Measurements from ENCODE around the gene RBM43. TPM values are rescaled to one million over a fixed set of nuclear protein-coding genes. Genes with fewer than 3 reads are reported as not detected.

RBM43 gene
- total RNA-seq, 4 donors from 2014 or later, result 3.1 to 5.2 (median 3.9) TPM

GRCh38 chr2:151275291-151275690 lies 13.6 kb upstream of the RBM43 start:
- 92 to 96% methylated on average over 7 of the region's 7 CpGs for WGBS, 2 donors (ENCODE audit: low coverage in 1 of 2)
- intact Hi-C loops (cut with DNase I; ENCODE audit: low total_unique reads), result no loop called here
- Histone ChIP-seq H3K9me3 (no peaks in the 10 kb centered on the region), H3K4me3 (no peak overlapping the region), H3K36me3 (peaks cover 0 to 51% (median 11%) of the 10 kb centered on the region in 4 donors), H3K27ac (no peak overlapping the region), H3K27me3 (no peaks in the 10 kb centered on the region), H3K4me1 (no peaks in the 10 kb centered on the region)
- no peak for DNase-seq
- in situ Hi-C loops (cut with MboI; ENCODE audit: low pct_ligation_motif_present in 1 of 4, low pct_unique_long_range_greater_than_20kb in 1 of 4, low sequenced_read_pairs in 3 of 4), result no loop called here
- TF ChIP-seq EP300 (IDR thresholded peaks at IDR 0.05; ENCODE audit: low read depth), result no peak
- no peak for TF ChIP-seq POLR2AphosphoS5 (IDR thresholded peaks at IDR 0.05)
- no peak for TF ChIP-seq CTCF (IDR thresholded peaks at IDR 0.05)
- no peak for TF ChIP-seq POLR2A (IDR thresholded peaks at IDR 0.05)

GRCh38 chr2:151271824-151272223 lies 10.2 kb upstream of the RBM43 start:
- H3K27ac ChIP-seq, result no peak overlapping the region
- no peak overlapping the region for H3K4me3 ChIP-seq
- intact Hi-C loops (cut with DNase I; ENCODE audit: low total_unique reads) (no loop called here), in situ Hi-C loops (cut with MboI; ENCODE audit: low pct_ligation_motif_present in 1 of 4, low pct_unique_long_range_greater_than_20kb in 1 of 4, low sequenced_read_pairs in 3 of 4) (no loop called here)
- H3K36me3 ChIP-seq, result peaks cover 0 to 42% (median 9%) of the 10 kb centered on the region in 4 donors
- no peaks in the 10 kb centered on the region for H3K27me3 ChIP-seq
- no peaks in the 10 kb centered on the region for H3K9me3 ChIP-seq
- TF ChIP-seq EP300 (IDR thresholded peaks at IDR 0.05; ENCODE audit: low read depth), result no peak
- no peak for TF ChIP-seq POLR2AphosphoS5 (IDR thresholded peaks at IDR 0.05)
- TF ChIP-seq POLR2A (IDR thresholded peaks at IDR 0.05), result no peak
- no peak for TF ChIP-seq CTCF (IDR thresholded peaks at IDR 0.05)
- DNase-seq, result no peak
- H3K4me1 ChIP-seq, result no peaks in the 10 kb centered on the region

- no peaks in the 10 kb centered on the region for H3K4me1 ChIP-seq
- no peak overlapping the region for H3K4me3 ChIP-seq
- no peaks in the 10 kb centered on the region for H3K27me3 ChIP-seq
- TF ChIP-seq EP300 (IDR thresholded peaks at IDR 0.05; ENCODE audit: low read depth) (no peak), POLR2A (IDR thresholded peaks at IDR 0.05) (no peak), POLR2AphosphoS5 (IDR thresholded peaks at IDR 0.05) (no peak)
- intact Hi-C loops (cut with DNase I; ENCODE audit: low total_unique reads), result no loop called here
- no peaks in the 10 kb centered on the region for H3K9me3 ChIP-seq
- H3K36me3 ChIP-seq, result peaks cover 0 to 29% (median 7%) of the 10 kb centered on the region in 4 donors
- no peak for DNase-seq
- 71 to 82% methylated on average over 3 of the region's 3 CpGs for WGBS, 2 donors (ENCODE audit: low coverage in 1 of 2)
- no peak overlapping the region for H3K27ac ChIP-seq
- in situ Hi-C loops (cut with MboI; ENCODE audit: low pct_ligation_motif_present in 1 of 4, low pct_unique_long_range_greater_than_20kb in 1 of 4, low sequenced_read_pairs in 3 of 4), result no loop called here
These were observed 8.3 kb upstream of the RBM43 start for GRCh38 chr2:151269798-151270568.

GRCh38 chr2:151268085-151268484 lies 6.4 kb upstream of the RBM43 start:
- Histone ChIP-seq H3K27ac (no peak overlapping the region), H3K4me3 (no peak overlapping the region), H3K4me1 (no peaks in the 10 kb centered on the region), H3K36me3 (peaks cover 0 to 20% (median 6%) of the 10 kb centered on the region in 4 donors), H3K27me3 (no peaks in the 10 kb centered on the region), H3K9me3 (no peaks in the 10 kb centered on the region)
- no peak for TF ChIP-seq POLR2A (IDR thresholded peaks at IDR 0.05)
- no peak for TF ChIP-seq POLR2AphosphoS5 (IDR thresholded peaks at IDR 0.05)
- no peak for TF ChIP-seq CTCF (IDR thresholded peaks at IDR 0.05)
- no peak for TF ChIP-seq EP300 (IDR thresholded peaks at IDR 0.05; ENCODE audit: low read depth)
- DNase-seq, result no peak
- in situ Hi-C loops (cut with MboI; ENCODE audit: low pct_ligation_motif_present in 1 of 4, low pct_unique_long_range_greater_than_20kb in 1 of 4, low sequenced_read_pairs in 3 of 4) (no loop called here), intact Hi-C loops (cut with DNase I; ENCODE audit: low total_unique reads) (no loop called here)

All from transverse colon (tissue), 4 donors.